ENCODE data around the gene ARSB. TPM values are rescaled to one million over a fixed set of nuclear protein-coding genes. Genes with fewer than 3 reads are reported as not detected.

Gene ARSB
- total RNA-seq, 3 donors from 2014 or later = 9.8 to 17.6 (median 10.0) TPM

GRCh38 chr5:78727786-78728761, 257.0 kb downstream of the ARSB start:
- intact Hi-C loops (cut with DNase I; ENCODE audit: low total_unique reads) = no loop called here
- TF ChIP-seq CTCF (IDR thresholded peaks at IDR 0.05) = no peak
- no peak for TF ChIP-seq POLR2AphosphoS5 (IDR thresholded peaks at IDR 0.05)
- no peak for TF ChIP-seq POLR2A (IDR thresholded peaks at IDR 0.05)

More at GRCh38 chr5:78727786-78728761, 257.0 kb downstream of the ARSB start:
- H3K4me3 ChIP-seq = no peak overlapping the region
- H3K36me3 ChIP-seq = no peaks in the 10 kb centered on the region
- no peak overlapping the region for H3K27ac ChIP-seq
- no peaks in the 10 kb centered on the region for H3K4me1 ChIP-seq
- no peaks in the 10 kb centered on the region for H3K9me3 ChIP-seq
- DNase-seq (ENCODE audit: low spot score in 2 of 2) = no peak
- H3K27me3 ChIP-seq = no peaks in the 10 kb centered on the region

Other genes starting within 250 kb of the ARSB start
- 10 to 100 TPM in 1 of 3 donors, 1 to 10 TPM in 2; 1.5 to 12.5 (median 2.9) TPM for gene DMGDH, start 84.4 kb upstream of the ARSB start, total RNA-seq
- gene BHMT2, start 84.5 kb upstream of the ARSB start, total RNA-seq = 10 to 100 TPM in 2 of 3 donors, 1 to 10 TPM in 1; 8.0 to 63.7 (median 19.3) TPM
- gene BHMT, start 126.5 kb upstream of the ARSB start, total RNA-seq = 1 to 10 TPM in 1 of 3 donors, under 1 TPM in 1, not detected in 1; 0.98 to 1.8 TPM

All from breast epithelium (tissue), 4 donors.